ENCODE results near the gene RAD23B. TPM values are rescaled to one million over a fixed set of nuclear protein-coding genes. Genes with fewer than 3 reads are reported as not detected.

RAD23B gene
- total RNA-seq, 1 donor = 43.6 TPM

GRCh38 chr9:107330420-107330819 lies 47.3 kb downstream of the RAD23B start:
- no peak for DNase-seq (ENCODE audit: low read depth in 2 of 3, low spot score in 2 of 3)

DNA sequence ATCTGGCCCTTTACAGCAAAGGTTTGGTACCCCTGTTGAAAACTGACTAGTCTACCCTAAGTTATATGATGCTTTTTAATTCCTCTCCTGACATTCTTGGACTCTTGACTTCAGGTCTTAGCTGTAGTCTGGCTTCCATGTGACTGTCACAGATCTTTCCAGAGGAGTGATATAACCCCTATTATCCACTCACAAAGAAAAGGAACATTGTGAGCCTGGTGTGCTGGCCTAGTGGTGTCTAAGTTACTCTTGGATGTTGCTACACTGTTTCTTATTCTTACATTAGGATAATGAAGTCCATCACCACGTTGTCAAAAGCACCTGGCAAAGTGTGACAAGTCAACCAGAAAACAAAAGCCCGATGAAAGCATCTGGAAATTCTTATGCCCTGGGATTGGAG lies 49.8 kb downstream of the RAD23B start:
- no peak for DNase-seq (ENCODE audit: low read depth in 2 of 3, low spot score in 2 of 3)

DNA sequence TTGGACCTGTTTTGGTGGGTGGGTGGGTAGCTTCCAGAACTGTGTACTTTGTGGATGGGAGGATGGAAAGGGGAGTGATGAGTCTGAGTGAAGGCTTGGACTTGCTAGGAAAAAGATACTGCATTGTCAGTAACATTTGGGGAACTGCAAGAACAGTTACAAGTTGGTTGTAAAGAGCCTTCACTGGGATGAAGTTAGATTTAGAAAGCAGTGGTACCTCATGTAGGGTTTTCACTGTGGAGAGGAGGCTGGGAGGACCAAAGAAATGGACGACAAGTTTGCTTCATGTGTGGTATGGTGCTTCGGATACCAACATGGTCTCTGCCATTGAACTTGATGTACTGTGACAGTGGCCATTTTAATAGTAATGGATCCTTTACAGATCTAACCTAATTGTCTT lies 50.3 kb downstream of the RAD23B start:
- no peak for DNase-seq (ENCODE audit: low read depth in 2 of 3, low spot score in 2 of 3)

DNA sequence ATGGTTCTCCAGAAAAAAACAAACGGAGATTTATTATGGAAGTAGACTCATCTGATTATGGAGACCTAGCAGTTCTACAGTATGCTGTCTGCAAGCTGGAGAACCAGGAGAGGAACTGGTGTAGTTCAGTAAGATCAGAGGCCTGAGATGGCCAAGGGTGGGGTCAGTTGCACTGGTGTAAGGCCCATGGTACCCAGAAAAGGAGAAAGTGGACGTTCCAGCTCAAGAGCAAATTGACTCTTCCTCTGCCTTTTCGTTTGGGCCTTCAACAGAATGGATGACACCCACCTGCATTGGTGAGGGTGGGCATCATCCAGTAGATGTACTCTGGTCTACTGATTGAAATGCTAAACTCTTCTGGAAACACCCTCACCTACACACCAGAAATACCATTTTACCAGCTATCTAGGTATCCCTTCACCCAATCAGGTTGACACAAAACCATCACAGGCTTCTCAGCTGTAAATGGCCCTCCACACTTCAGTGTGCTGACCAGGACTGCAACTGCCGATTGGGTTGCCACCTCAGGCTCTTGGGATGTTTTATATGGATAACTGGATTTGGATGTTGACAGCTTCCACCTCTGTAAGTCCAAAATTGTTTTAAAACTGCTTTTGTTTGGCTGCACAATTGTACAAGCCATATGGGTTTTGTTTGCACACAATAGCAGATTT lies 51.2 kb downstream of the RAD23B start:
- DNase-seq (ENCODE audit: low read depth in 2 of 3, low spot score in 2 of 3) = no peak

DNA sequence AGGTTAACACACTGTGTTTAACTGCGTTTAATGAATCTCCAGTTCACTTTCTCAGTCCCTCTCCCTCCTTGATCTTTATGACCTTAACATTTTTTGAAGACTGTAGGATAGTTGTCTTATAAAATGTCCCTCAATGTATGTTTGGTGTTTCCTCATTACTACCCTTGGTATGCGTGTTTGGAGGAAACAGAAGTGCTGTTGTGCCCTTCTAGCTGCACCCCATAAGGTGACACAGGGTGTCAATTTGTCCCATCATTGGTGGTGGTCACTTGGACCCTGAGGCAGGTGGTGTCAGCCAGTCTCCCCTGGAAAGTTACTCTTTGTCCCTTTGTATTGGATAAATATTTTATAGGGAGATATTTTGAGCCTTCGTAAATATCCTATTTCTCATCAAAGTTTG lies 52.3 kb downstream of the RAD23B start:
- no peak for DNase-seq (ENCODE audit: low read depth in 2 of 3, low spot score in 2 of 3)

- DNase-seq (ENCODE audit: low read depth in 2 of 3, low spot score in 2 of 3) = no peak
These were observed 53.8 kb downstream of the RAD23B start for GRCh38 chr9:107336718-107337360.

GRCh38 chr9:107337676-107338590 lies 54.9 kb downstream of the RAD23B start:
- no peak for DNase-seq (ENCODE audit: low read depth in 2 of 3, low spot score in 2 of 3)

- DNase-seq (ENCODE audit: low read depth in 2 of 3, low spot score in 2 of 3) = no peak
These were observed 56.0 kb downstream of the RAD23B start for GRCh38 chr9:107338911-107339659.

DNA sequence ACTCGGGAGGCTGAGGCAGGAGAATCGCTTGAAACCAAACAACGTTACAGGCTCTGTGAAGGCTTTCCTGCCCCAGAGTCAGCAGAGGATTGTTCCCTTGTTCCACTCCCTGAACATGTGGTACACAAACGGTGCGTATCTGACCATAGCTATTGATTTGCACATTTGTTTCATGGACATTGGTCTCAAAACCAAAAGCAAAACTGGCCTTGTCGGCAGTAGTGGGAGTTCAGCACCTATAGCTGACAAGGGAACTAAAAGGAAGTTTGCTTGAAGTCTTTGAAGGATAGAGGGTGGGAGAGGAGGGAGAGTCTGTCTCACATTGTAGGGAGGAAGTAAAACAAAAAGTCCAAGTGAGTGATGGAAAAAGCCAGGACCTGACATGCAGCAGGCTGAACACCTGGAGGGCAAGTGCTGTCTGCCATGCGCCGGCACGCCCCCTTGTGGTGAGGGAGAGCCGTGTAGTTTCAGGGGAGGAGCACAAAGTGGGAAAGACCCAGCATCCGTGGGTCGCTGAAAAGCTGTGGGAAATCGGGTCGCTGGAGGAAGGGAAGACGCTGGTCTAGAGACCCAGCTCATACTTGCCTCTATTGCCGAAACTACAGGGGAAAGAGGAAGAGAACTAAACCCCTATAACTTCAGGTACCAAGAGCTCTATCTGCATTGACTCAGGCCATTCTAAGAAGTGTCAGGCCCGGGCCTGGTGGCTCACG lies 58.0 kb downstream of the RAD23B start:
- DNase-seq (ENCODE audit: low read depth in 2 of 3, low spot score in 2 of 3) = peak; percentile 56 to 77 (median 70)

GRCh38 chr9:107342476-107343161 lies 59.5 kb downstream of the RAD23B start:
- DNase-seq (ENCODE audit: low read depth in 2 of 3, low spot score in 2 of 3) = no peak

DNA sequence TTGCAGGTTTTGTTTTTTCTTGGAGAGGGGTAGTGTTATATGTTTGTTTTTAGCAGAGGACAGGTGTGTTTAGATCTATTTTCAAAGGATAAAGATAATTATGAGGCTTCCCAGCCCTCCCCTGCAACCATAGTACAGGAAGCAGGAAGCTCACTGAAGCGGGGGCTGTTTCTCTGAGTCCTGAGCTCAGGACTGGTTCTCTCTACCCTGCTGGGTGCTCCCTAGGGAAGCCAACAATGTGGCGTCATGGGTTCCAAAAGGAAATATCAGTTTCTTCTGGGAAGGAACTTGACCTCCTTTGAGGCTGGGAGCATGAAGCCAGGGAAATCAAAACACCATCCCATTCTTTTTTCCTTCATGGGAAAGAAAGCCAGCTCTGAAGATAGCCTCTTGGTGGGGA lies 62.2 kb downstream of the RAD23B start:
- DNase-seq (ENCODE audit: low read depth in 2 of 3, low spot score in 2 of 3) = no peak

DNA sequence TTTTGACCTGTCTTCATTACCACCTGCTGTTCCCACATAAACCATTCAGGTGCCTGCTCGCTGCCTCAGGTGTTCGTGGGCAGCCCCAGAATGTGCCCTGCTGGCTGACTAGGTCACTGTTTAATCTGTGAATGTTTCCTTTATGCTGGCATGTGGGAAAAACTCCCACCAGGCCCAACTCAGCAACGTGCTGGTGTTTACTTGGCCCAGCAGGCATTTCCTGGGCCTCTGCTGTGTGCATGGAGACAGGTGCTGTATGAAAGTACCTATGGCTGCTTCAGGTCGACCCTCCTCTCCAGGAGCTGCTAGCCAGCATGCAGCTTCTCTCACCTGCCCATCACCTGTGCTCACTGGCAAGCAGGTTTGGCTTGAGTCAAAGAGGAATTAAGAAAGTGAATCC lies 65.8 kb downstream of the RAD23B start:
- no peak for DNase-seq (ENCODE audit: low read depth in 2 of 3, low spot score in 2 of 3)

GRCh38 chr9:107350443-107350842 lies 67.4 kb downstream of the RAD23B start:
- no peak for DNase-seq (ENCODE audit: low read depth in 2 of 3, low spot score in 2 of 3)

DNA sequence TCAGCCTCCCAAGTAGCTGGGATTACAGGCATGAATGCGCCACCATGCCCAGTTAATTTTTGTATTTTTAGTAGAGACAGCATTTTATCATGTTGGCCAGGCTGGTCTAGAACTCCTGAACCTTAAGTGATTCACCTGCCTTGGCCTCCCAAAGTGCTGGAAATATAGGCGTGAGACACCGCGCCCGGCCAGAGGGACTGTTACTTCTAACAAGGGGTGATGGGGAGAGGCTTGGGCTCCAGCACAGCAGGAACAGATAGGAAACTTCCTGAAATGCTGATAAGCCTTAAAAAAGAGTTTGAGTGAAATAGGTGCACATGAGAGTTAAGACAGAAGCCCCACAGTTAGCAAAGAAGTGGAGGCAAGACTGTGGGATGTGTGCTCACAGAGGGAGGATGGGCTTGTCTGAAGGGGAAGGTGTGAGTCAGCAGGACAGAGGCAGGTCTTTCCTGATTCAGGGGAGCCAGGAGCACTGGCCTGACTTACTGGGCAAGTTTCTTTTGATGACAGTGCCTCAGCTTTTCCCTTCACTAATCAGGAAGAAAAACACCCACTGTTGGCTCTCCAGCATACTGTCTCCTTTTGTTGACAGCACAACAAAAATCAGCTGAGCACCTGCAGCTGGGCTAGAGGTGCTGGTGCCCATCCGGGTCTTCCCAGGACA lies 68.4 kb downstream of the RAD23B start:
- no peak for DNase-seq (ENCODE audit: low read depth in 2 of 3, low spot score in 2 of 3)

GRCh38 chr9:107355394-107355793 lies 72.3 kb downstream of the RAD23B start:
- DNase-seq (ENCODE audit: low read depth in 2 of 3, low spot score in 2 of 3) = no peak

GRCh38 chr9:107358986-107359385 lies 75.9 kb downstream of the RAD23B start:
- no peak for DNase-seq (ENCODE audit: low read depth in 2 of 3, low spot score in 2 of 3)

DNA sequence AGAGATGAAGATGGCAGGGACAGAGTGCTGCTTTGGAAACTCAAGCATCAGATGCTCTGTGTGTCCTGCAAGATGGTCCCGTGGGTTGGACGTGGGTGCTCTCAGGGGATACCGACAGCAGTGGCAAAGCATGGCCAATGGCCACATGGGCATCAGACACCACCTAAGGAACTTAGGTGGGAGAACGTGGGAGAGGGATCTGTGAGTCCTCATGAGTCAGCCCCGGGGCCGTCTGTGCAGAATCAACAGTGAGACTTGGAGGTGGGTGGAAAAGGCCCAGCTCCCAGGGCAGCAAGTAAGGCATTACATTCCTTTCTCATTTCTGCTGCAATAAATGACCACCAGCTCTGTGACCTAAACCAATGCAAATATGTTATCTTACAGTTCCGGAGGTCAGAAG lies 77.0 kb downstream of the RAD23B start:
- no peak for DNase-seq (ENCODE audit: low read depth in 2 of 3, low spot score in 2 of 3)

DNA sequence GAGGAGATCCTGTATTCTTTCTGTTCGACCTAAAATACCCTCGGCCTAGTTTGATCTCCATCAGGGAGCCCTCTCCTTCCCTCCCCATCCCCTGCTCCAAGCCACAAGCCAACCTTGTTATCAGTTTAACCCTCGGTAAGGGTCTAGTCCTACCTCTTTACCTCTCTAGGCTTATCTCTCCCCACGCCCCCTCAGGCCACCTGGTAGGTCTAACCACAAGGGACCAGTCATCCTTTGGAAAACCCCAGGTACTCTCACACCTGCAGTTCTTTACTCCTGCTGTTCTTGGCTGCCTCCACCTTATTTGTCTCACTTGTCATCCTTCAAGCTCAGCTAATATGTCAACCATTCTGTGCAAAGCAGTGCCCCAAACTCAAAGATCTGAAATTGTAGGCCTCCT lies 78.7 kb downstream of the RAD23B start:
- DNase-seq (ENCODE audit: low read depth in 2 of 3, low spot score in 2 of 3) = no peak

DNA sequence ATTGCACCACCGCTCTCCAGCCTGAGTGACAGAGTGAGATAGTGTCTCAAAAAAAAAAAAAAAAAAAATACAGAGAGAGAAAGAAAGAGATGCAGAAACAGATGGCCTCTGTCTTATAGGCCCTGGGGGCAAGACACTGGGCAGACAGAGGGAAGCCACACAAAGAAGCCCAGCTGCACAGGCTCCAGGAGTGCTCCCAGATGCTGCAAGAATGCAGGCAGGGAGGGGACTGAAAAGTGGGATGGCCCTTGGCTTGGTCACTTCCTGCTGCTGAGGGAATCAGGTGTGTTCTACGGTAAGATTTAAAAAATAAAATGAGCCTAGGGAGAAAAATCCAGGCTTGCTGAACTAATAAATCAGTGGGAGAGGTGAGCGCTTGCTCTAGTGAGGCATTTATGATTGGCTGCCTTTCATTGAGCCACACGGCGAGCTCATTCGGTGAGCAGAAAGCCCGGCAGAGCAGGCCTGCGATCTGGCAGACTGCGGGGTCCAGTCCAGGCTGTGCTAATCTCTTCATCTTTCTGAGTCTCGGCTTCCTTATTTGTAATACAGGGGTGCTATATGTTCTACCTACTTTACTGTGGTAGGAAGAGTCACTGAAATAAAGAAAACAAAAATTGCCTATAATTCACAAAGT lies 80.6 kb downstream of the RAD23B start:
- DNase-seq (ENCODE audit: low read depth in 2 of 3, low spot score in 2 of 3) = no peak
